Measurements from ENCODE around the gene MED7. TPM values are rescaled to one million over a fixed set of nuclear protein-coding genes. Genes with fewer than 3 reads are reported as not detected.

Gene MED7
- total and polyA plus RNA-seq, 9 of the 15 experiments (the other 6 are each of a cell fraction or from before 2014, with no cell fraction given): 4.5 to 38.7 (median 12.2) TPM

DNA sequence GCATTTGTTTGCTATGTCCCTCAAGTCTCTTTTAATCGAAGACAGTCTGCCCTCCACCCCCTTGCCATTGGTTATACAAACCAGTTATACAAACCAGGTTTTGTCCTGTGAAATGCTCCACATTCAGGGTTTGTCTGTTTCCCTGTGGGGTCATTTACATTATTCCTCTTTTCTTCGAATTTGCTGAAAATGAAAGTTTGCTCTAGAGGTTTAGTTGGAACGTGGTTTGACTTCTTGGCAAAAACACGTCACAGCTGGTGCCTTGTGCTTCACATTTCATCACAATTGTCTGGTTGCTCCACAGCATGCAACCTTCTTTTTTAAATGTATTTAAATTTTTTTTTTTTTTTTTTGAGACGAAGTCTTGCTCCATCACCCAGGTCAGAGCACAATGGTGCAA, 29.7 kb downstream of the MED7 start (continued):
- TF ChIP-seq ZNF347 (CRISPR knock-in tag; IDR thresholded peaks at IDR 0.05; ENCODE audit: low read depth): no peak
- no peak for TF ChIP-seq MBD1 (CRISPR knock-in tag; IDR thresholded peaks at IDR 0.05)
- TF ChIP-seq, protein P1, sequence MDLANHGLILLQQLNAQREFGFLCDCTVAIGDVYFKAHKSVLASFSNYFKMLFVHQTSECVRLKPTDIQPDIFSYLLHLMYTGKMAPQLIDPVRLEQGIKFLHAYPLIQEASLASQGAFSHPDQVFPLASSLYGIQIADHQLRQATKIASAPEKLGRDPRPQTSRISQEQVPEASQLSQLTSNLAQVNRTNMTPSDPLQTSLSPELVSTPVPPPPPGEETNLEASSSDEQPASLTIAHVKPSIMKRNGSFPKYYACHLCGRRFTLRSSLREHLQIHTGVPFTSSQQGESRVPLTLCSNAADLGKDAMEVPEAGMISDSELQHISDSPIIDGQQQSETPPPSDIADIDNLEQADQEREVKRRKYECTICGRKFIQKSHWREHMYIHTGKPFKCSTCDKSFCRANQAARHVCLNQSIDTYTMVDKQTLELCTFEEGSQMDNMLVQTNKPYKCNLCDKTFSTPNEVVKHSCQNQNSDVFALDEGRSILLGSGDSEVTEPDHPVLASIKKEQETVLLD (IDR thresholded peaks at IDR 0.05): no peak
- TF ChIP-seq SMARCC2 (IDR thresholded peaks at IDR 0.05; ENCODE audit: low read depth): no peak
- no peak for TF ChIP-seq SAFB2 (IDR thresholded peaks at IDR 0.05; ENCODE audit: borderline replicate concordance, low read depth, low read length, severe bottlenecking)
- TF ChIP-seq LCOR (CRISPR knock-in tag; IDR thresholded peaks at IDR 0.05): no peak
- no peak for TF ChIP-seq JUN (IDR thresholded peaks at IDR 0.05; ENCODE audit: borderline replicate concordance, low read depth, low read length)
- TF ChIP-seq JUN (CRISPR knock-in tag; IDR thresholded peaks at IDR 0.05; ENCODE audit: borderline replicate concordance): no peak
- TF ChIP-seq, protein P2, sequence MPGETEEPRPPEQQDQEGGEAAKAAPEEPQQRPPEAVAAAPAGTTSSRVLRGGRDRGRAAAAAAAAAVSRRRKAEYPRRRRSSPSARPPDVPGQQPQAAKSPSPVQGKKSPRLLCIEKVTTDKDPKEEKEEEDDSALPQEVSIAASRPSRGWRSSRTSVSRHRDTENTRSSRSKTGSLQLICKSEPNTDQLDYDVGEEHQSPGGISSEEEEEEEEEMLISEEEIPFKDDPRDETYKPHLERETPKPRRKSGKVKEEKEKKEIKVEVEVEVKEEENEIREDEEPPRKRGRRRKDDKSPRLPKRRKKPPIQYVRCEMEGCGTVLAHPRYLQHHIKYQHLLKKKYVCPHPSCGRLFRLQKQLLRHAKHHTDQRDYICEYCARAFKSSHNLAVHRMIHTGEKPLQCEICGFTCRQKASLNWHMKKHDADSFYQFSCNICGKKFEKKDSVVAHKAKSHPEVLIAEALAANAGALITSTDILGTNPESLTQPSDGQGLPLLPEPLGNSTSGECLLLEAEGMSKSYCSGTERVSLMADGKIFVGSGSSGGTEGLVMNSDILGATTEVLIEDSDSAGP (CRISPR knock-in tag; IDR thresholded peaks at IDR 0.05): no peak
